Subcutaneous adipose tissue (tissue), 4 donors: ENCODE data around the gene NCR1. TPM values are rescaled to one million over a fixed set of nuclear protein-coding genes. Genes with fewer than 3 reads are reported as not detected.

ENCODE experiments used
- CTCF ChIP-seq: fragments of 450-650 bp; IDR thresholded peaks from one replicate; pipeline ENCODE4 v1.5.1; 2016; ENCODE audit warnings: low read depth, mild to moderate bottlenecking, control low read depth, antibody characterized with exemption, moderate library complexity
- total RNA-seq, 4 donors: library from RNA; depleted of rRNA; stranded (reverse); fragments of >200 nt; gene quantifications; one replicate each; pipeline ENCODE4 v1.1.0, GENCODE V29; 2016

NCR1 gene
- total RNA-seq, 4 donors from 2014 or later: 0.85 TPM; not detected in 3

GRCh38 chr19:54906819-54907218, 871 bp downstream of the NCR1 start:
- TF ChIP-seq CTCF: no peak

GRCh38 chr19:54916822-54917221, 10.9 kb downstream of the NCR1 start:
- no peak for TF ChIP-seq CTCF

GRCh38 chr19:54918499-54918898, 12.6 kb downstream of the NCR1 start:
- no peak for TF ChIP-seq CTCF

- TF ChIP-seq CTCF: no peak
Observed at GRCh38 chr19:54921082-54921481, 15.1 kb downstream of the NCR1 start.

- no peak for TF ChIP-seq CTCF
Observed at GRCh38 chr19:54923276-54923675, 17.3 kb downstream of the NCR1 start.

GRCh38 chr19:54928299-54928698, 22.4 kb downstream of the NCR1 start:
- no peak for TF ChIP-seq CTCF

GRCh38 chr19:54937926-54938325, 32.0 kb downstream of the NCR1 start:
- TF ChIP-seq CTCF: no peak
